Measurements from ENCODE around the gene ROBO2.

DNA sequence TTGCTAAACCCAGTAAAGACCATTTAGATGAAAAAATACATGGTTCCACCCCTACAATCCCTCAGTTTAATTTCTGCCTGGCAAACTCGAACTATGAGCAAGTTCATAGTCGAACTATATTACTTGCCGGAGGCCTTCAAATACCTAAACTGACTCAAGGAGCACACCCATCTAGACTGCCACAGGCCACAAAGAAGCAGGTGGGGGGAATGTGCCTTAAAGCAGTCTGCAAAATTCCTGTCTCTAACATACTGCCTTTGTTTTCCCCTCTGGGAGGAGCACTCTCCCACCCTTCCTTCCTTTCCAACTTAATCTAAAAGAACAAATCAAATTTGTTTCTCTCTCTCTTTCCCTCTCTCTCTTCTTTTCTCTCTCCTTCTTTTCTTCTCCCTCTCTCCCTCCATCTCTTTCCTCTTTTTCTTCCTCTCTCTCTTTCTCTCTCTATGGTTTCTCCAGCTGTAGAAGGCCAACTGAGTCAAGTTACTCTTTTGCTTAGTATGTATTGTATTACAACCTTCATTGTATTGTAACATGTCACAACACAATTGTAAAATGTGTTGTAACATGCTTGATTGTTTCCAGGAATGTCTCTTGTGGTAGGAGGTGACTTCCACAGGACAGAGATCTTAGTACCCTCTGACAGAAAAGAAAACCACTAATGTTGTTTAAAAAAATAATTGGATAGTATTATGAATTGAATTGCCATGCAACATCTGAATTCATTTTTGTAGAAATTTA, 496.3 kb downstream of the ROBO2 start:
- TF ChIP-seq, protein P1, sequence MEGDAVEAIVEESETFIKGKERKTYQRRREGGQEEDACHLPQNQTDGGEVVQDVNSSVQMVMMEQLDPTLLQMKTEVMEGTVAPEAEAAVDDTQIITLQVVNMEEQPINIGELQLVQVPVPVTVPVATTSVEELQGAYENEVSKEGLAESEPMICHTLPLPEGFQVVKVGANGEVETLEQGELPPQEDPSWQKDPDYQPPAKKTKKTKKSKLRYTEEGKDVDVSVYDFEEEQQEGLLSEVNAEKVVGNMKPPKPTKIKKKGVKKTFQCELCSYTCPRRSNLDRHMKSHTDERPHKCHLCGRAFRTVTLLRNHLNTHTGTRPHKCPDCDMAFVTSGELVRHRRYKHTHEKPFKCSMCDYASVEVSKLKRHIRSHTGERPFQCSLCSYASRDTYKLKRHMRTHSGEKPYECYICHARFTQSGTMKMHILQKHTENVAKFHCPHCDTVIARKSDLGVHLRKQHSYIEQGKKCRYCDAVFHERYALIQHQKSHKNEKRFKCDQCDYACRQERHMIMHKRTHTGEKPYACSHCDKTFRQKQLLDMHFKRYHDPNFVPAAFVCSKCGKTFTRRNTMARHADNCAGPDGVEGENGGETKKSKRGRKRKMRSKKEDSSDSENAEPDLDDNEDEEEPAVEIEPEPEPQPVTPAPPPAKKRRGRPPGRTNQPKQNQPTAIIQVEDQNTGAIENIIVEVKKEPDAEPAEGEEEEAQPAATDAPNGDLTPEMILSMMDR (IDR thresholded peaks at IDR 0.05), result no peak
- TF ChIP-seq POLR2A (IDR thresholded peaks at IDR 0.05), result no peak
- no peak for TF ChIP-seq POLR2AphosphoS5 (IDR thresholded peaks at IDR 0.05)
